Memory B cell (primary cell): Measurements from ENCODE around the gene NAV3.
A peak's percentile ranks its signal among the peaks of the same experiment; 100 is the strongest.

Source experiments
- ATAC-seq: fragments of 150-1000 bp; cut with Tn5 transposase; 2 replicates; pipeline ENCODE4 v1.10.0; 2021; ENCODE audit warnings: low read depth, mild to moderate bottlenecking, moderate library complexity
- DNase-seq, 2 donors: peaks; one replicate each; pipeline ENCODE4 v3.0.0; 2022; ENCODE audit warnings: low spot score in 2 of 2
- H3K27ac Mint-ChIP-seq: one replicate; pipeline ENCODE4 v1.8.0; 2022; ENCODE audit warnings: mild to moderate bottlenecking, moderate library complexity, mixed read lengths
- H3K27me3 Mint-ChIP-seq: one replicate; pipeline ENCODE4 v1.8.0; 2022; ENCODE audit warnings: mixed read lengths
- H3K36me3 Mint-ChIP-seq: one replicate; pipeline ENCODE4 v1.8.0; 2022; ENCODE audit warnings: mild to moderate bottlenecking, mixed read lengths
- H3K4me1 Mint-ChIP-seq: one replicate; pipeline ENCODE4 v1.8.0; 2022; ENCODE audit warnings: mixed read lengths
- H3K4me3 Mint-ChIP-seq: one replicate; pipeline ENCODE4 v1.8.0; 2022; ENCODE audit warnings: mild to moderate bottlenecking, moderate library complexity, mixed read lengths
- H3K9me3 Mint-ChIP-seq: one replicate; pipeline ENCODE4 v1.8.0; 2022; ENCODE audit warnings: mixed read lengths

The NAV3 gene

GRCh38 chr12:77998236-77998786 is 167.6 kb downstream of the NAV3 start:
- Mint-ChIP-seq H3K4me3 (no peak overlapping the region), H3K27ac (peak overlapping the region; percentile 89), H3K9me3 (peaks cover 1% of the 10 kb centered on the region), H3K4me1 (peaks cover 12% of the 10 kb centered on the region), H3K27me3 (no peaks in the 10 kb centered on the region), H3K36me3 (no peaks in the 10 kb centered on the region)
- ATAC-seq (peak; percentile 16), DNase-seq (no peak)

GRCh38 chr12:77999074-77999715 is 168.5 kb downstream of the NAV3 start:
- Mint-ChIP-seq H3K9me3 (no peaks in the 10 kb centered on the region), H3K4me3 (peak overlapping the region; percentile 67), H3K4me1 (peaks cover 15% of the 10 kb centered on the region), H3K27me3 (no peaks in the 10 kb centered on the region), H3K27ac (peak overlapping the region; percentile 89), H3K36me3 (no peaks in the 10 kb centered on the region)
- DNase-seq (peak in 1 of 2 donors; percentile 13), ATAC-seq (peak; percentile 91)

- H3K9me3 Mint-ChIP-seq = no peaks in the 10 kb centered on the region
- H3K4me1 Mint-ChIP-seq = peaks cover 12% of the 10 kb centered on the region
- H3K27me3 Mint-ChIP-seq = no peaks in the 10 kb centered on the region
- no peak overlapping the region for H3K27ac Mint-ChIP-seq
- DNase-seq (no peak), ATAC-seq (no peak)
- H3K36me3 Mint-ChIP-seq = no peaks in the 10 kb centered on the region
- no peak overlapping the region for H3K4me3 Mint-ChIP-seq
Measured at GRCh38 chr12:78002878-78003277, 172.2 kb downstream of the NAV3 start.

- no peak overlapping the region for H3K27ac Mint-ChIP-seq
- H3K4me1 Mint-ChIP-seq = peaks cover 5% of the 10 kb centered on the region
- H3K27me3 Mint-ChIP-seq = no peaks in the 10 kb centered on the region
- DNase-seq (no peak), ATAC-seq (no peak)
- H3K4me3 Mint-ChIP-seq = no peak overlapping the region
- no peaks in the 10 kb centered on the region for H3K36me3 Mint-ChIP-seq
- no peaks in the 10 kb centered on the region for H3K9me3 Mint-ChIP-seq
Measured at GRCh38 chr12:78004249-78005093, 173.8 kb downstream of the NAV3 start.

- Mint-ChIP-seq H3K9me3 (no peaks in the 10 kb centered on the region), H3K36me3 (no peaks in the 10 kb centered on the region), H3K27me3 (no peaks in the 10 kb centered on the region), H3K4me3 (no peak overlapping the region), H3K4me1 (peaks cover 5% of the 10 kb centered on the region), H3K27ac (no peak overlapping the region)
- ATAC-seq (no peak), DNase-seq (no peak)
Measured at GRCh38 chr12:78005094-78005492, 174.4 kb downstream of the NAV3 start.

GRCh38 chr12:78007173-78007572 is 176.5 kb downstream of the NAV3 start:
- Mint-ChIP-seq H3K27ac (no peak overlapping the region), H3K27me3 (no peaks in the 10 kb centered on the region), H3K9me3 (peaks cover 1% of the 10 kb centered on the region), H3K4me1 (peaks cover 5% of the 10 kb centered on the region), H3K36me3 (no peaks in the 10 kb centered on the region), H3K4me3 (no peak overlapping the region)
- no peak for ATAC-seq
- DNase-seq = no peak

- DNase-seq (no peak), ATAC-seq (peak; percentile 43)
- Mint-ChIP-seq H3K4me1 (peaks cover 4% of the 10 kb centered on the region), H3K27ac (no peak overlapping the region), H3K27me3 (no peaks in the 10 kb centered on the region), H3K9me3 (peaks cover 4% of the 10 kb centered on the region), H3K36me3 (peaks cover 2% of the 10 kb centered on the region), H3K4me3 (peak overlapping the region; percentile 70)
Measured at GRCh38 chr12:78009031-78009430, 178.3 kb downstream of the NAV3 start.

GRCh38 chr12:78018171-78018910 is 187.6 kb downstream of the NAV3 start:
- Mint-ChIP-seq H3K27me3 (no peaks in the 10 kb centered on the region), H3K36me3 (no peaks in the 10 kb centered on the region), H3K4me3 (no peak overlapping the region), H3K27ac (no peak overlapping the region), H3K4me1 (no peaks in the 10 kb centered on the region), H3K9me3 (no peaks in the 10 kb centered on the region)
- no peak for ATAC-seq
- DNase-seq = no peak

- no peak overlapping the region for H3K27ac Mint-ChIP-seq
- no peak overlapping the region for H3K4me3 Mint-ChIP-seq
- no peak for ATAC-seq
- no peak for DNase-seq
- H3K9me3 Mint-ChIP-seq = no peaks in the 10 kb centered on the region
- no peaks in the 10 kb centered on the region for H3K27me3 Mint-ChIP-seq
- H3K36me3 Mint-ChIP-seq = no peaks in the 10 kb centered on the region
- H3K4me1 Mint-ChIP-seq = no peaks in the 10 kb centered on the region
Measured at GRCh38 chr12:78018939-78019338, 188.2 kb downstream of the NAV3 start.

GRCh38 chr12:78028426-78028825 is 197.7 kb downstream of the NAV3 start:
- no peak overlapping the region for H3K27ac Mint-ChIP-seq
- H3K4me1 Mint-ChIP-seq = no peaks in the 10 kb centered on the region
- no peaks in the 10 kb centered on the region for H3K9me3 Mint-ChIP-seq
- H3K27me3 Mint-ChIP-seq = peaks cover 3% of the 10 kb centered on the region
- H3K36me3 Mint-ChIP-seq = no peaks in the 10 kb centered on the region
- no peak for ATAC-seq
- no peak overlapping the region for H3K4me3 Mint-ChIP-seq
- DNase-seq = no peak

- no peak for DNase-seq
- no peaks in the 10 kb centered on the region for H3K4me1 Mint-ChIP-seq
- H3K27ac Mint-ChIP-seq = no peak overlapping the region
- no peaks in the 10 kb centered on the region for H3K9me3 Mint-ChIP-seq
- ATAC-seq = no peak
- H3K27me3 Mint-ChIP-seq = peaks cover 2% of the 10 kb centered on the region
- H3K4me3 Mint-ChIP-seq = no peak overlapping the region
- H3K36me3 Mint-ChIP-seq = no peaks in the 10 kb centered on the region
Measured at GRCh38 chr12:78034025-78034424, 203.3 kb downstream of the NAV3 start.

- Mint-ChIP-seq H3K27ac (no peak overlapping the region), H3K4me1 (no peaks in the 10 kb centered on the region), H3K4me3 (no peak overlapping the region), H3K27me3 (peaks cover 2% of the 10 kb centered on the region), H3K9me3 (no peaks in the 10 kb centered on the region), H3K36me3 (no peaks in the 10 kb centered on the region)
- DNase-seq (no peak), ATAC-seq (no peak)
Measured at GRCh38 chr12:78035901-78036606, 205.4 kb downstream of the NAV3 start.

- DNase-seq (no peak), ATAC-seq (no peak)
- H3K9me3 Mint-ChIP-seq = no peaks in the 10 kb centered on the region
- H3K27ac Mint-ChIP-seq = no peak overlapping the region
- H3K4me3 Mint-ChIP-seq = no peak overlapping the region
- H3K27me3 Mint-ChIP-seq = peaks cover 2% of the 10 kb centered on the region
- no peaks in the 10 kb centered on the region for H3K36me3 Mint-ChIP-seq
- no peaks in the 10 kb centered on the region for H3K4me1 Mint-ChIP-seq
Measured at GRCh38 chr12:78036874-78037273, 206.2 kb downstream of the NAV3 start.
